NB4 (cell line): ENCODE measurements around the gene CDH2.

ENCODE experiments used
- DNase-seq: peaks from one replicate; pipeline ENCODE4 v3.0.0; 2010; ENCODE audit warnings: low read depth
- H3K4me3 ChIP-seq: one replicate; pipeline ENCODE4 v1.5.1; 2011; ENCODE audit warnings: mild to moderate bottlenecking, low read depth, low read length, moderate library complexity
- CTCF ChIP-seq: IDR thresholded peaks from one replicate; pipeline ENCODE4 v1.5.1; 2012; ENCODE audit warnings: low read depth, low read length
- MAX ChIP-seq: IDR thresholded peaks from 2 replicates; pipeline ENCODE4 v1.6.1; 2011; ENCODE audit warnings: low read depth, low read length
- MYC ChIP-seq: IDR thresholded peaks from 2 replicates; pipeline ENCODE4 v1.6.1; 2011; ENCODE audit warnings: low read depth, low read length
- POLR2A ChIP-seq: IDR thresholded peaks from 2 replicates; pipeline ENCODE4 v1.6.1; 2011; ENCODE audit warnings: mild to moderate bottlenecking; ENCODE audit not compliant: insufficient read length; ENCODE audit errors: extremely low read depth

CDH2 gene

GRCh38 chr18:28068207-28068606, 108.7 kb downstream of the CDH2 start:
- no peak for TF ChIP-seq POLR2A
- no peak for TF ChIP-seq CTCF
- TF ChIP-seq MAX, result no peak
- TF ChIP-seq MYC, result no peak
- no peak overlapping the region for H3K4me3 ChIP-seq
- no peak for DNase-seq

- no peak overlapping the region for H3K4me3 ChIP-seq
- DNase-seq, result no peak
- TF ChIP-seq CTCF (no peak), MAX (no peak), POLR2A (no peak), MYC (no peak)
Measured at GRCh38 chr18:28067346-28067745, 109.6 kb downstream of the CDH2 start.

- no peak for DNase-seq
- H3K4me3 ChIP-seq, result no peak overlapping the region
- TF ChIP-seq MAX (no peak), POLR2A (no peak), MYC (no peak), CTCF (no peak)
Measured at GRCh38 chr18:28065793-28066186, 111.1 kb downstream of the CDH2 start.

- no peak for DNase-seq
- TF ChIP-seq MYC, result no peak
- TF ChIP-seq POLR2A, result no peak
- TF ChIP-seq MAX, result no peak
- TF ChIP-seq CTCF, result no peak
- H3K4me3 ChIP-seq, result no peak overlapping the region
Measured at GRCh38 chr18:28065031-28065792, 111.7 kb downstream of the CDH2 start.

- no peak for TF ChIP-seq POLR2A
- TF ChIP-seq MYC, result no peak
- TF ChIP-seq MAX, result no peak
- TF ChIP-seq CTCF, result no peak
- H3K4me3 ChIP-seq, result no peak overlapping the region
- DNase-seq, result no peak
Measured at GRCh38 chr18:28063926-28064325, 113.0 kb downstream of the CDH2 start.
